GM10847 (cell line): ENCODE measurements around the gene ESCO1.

ENCODE experiments used
- POLR2A ChIP-seq: IDR thresholded peaks from 2 replicates; pipeline ENCODE4 v1.6.1; 2011; ENCODE audit not compliant: insufficient read length; ENCODE audit errors: extremely low read depth

The ESCO1 gene

DNA sequence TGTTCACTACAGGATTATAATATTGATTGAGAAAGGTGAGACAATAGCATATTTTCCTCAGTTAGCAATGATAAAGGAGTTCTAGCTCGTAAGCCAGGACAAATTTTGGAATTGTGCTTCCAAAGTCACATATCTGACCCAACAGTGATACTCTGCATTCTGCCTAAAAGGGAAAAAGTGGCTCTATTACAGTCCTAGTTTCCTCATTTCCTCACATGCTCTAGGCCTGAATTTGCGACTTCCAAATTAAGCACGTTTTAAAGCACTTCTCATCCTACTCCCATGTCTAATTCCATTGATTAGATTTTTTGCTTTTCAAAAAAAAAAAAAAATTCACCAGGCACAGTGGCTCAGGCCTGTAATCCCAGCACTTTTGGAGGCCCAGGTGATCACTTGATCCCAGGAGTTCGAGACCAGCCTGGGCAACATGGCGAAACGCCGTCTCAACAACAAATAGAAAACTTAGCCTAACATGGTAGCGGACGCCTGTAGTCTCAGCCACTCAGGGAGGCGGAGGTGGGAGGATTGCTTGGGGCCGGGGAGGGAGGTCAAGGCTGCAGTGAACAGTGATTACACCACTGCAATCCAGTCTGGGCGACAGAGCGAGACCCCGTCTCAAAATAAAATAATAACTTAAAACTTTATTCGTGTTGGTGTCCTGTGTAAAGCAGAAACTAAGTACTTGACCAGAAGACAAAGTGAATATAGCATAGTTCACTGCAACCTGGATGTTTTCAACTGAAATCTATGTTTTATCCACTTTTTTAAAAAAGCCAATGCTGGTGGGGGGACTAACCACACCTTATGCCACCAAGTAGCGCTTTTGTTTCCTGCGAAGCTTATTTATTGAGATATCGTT lies 1.5 kb downstream of the ESCO1 start:
- TF ChIP-seq POLR2A, result no peak

- TF ChIP-seq POLR2A, result no peak
Observed at GRCh38 chr18:21597620-21598019, 2.9 kb downstream of the ESCO1 start.

GRCh38 chr18:21593540-21594257 lies 6.8 kb downstream of the ESCO1 start:
- no peak for TF ChIP-seq POLR2A

DNA sequence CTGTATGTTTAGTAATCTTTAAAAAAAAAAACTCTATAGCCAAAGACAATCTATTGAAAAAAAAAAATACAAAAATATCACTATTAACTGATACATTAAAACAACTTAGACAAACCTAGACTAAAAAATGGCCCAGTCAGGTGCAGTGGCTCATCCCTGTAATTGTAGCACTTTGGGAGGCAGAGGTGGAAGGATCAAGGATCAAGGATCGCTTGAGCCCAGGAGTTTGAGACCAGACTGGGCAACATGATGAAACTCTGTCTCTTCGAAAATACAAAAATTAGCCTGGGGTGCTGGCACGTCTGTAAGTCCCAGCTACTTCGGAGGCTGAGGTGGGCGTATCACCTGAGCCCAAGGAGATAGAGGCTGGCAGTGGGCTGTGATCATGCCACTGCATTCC lies 16.1 kb downstream of the ESCO1 start:
- TF ChIP-seq POLR2A, result no peak

GRCh38 chr18:21575656-21576055 lies 24.8 kb downstream of the ESCO1 start:
- TF ChIP-seq POLR2A, result no peak

GRCh38 chr18:21571772-21572171 lies 28.7 kb downstream of the ESCO1 start:
- TF ChIP-seq POLR2A, result no peak

DNA sequence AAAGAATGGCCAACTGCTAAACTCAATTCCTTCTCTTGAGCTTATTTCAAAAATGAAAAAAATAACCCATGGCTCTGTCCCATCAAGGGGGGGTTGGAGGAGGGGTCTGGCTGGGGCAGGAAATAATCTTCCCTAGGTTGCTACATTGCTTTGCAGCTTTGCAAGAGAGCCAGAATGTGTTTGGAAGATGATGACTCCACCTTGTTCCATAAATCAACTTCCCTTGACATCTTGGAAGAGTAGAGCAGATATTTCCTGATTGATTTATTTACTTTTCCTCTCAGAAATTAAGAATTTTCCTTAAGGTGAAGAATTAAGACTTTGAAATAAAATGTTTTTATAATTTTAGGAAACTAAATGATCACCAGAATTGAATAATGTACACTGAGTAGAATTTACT lies 41.3 kb downstream of the ESCO1 start:
- TF ChIP-seq POLR2A, result no peak

DNA sequence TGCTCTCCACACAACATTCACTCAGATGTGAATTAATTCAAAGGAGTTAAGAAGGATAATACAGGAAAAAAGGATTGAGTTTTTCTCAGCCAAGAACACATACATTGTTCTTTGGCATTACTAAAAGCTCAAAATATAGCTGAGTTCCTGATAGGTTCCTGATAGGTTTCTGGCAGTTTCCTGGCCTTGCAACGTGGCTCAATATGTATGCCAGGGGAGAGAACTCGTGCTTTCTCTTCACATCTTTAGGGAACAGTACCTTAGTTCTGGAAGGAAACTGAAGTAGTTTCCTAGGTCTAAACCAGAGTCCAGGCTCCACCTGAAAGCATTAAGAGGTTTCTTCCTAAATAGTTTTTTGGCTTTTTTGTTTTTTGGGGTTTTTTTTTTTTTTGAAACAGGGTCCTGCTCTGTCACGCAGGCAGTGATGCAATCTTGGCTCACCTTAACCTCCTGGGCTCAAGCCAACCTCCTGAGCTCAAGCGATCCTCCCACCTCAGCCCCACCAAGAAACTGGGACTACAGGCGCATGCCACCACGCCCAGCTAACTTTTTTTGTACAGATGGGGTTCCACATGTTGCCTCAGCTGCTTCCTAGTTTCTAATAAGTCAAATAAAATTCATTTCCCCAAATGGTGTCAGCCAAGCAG lies 42.8 kb downstream of the ESCO1 start:
- no peak for TF ChIP-seq POLR2A

GRCh38 chr18:21550510-21550970 lies 50.0 kb downstream of the ESCO1 start:
- no peak for TF ChIP-seq POLR2A

GRCh38 chr18:21548647-21549046 lies 51.9 kb downstream of the ESCO1 start:
- no peak for TF ChIP-seq POLR2A

- no peak for TF ChIP-seq POLR2A
Observed at GRCh38 chr18:21546423-21546822, 54.1 kb downstream of the ESCO1 start.

- no peak for TF ChIP-seq POLR2A
Observed at GRCh38 chr18:21538230-21538629, 62.3 kb downstream of the ESCO1 start.

- TF ChIP-seq POLR2A, result no peak
Observed at GRCh38 chr18:21534327-21534726, 66.2 kb downstream of the ESCO1 start.

DNA sequence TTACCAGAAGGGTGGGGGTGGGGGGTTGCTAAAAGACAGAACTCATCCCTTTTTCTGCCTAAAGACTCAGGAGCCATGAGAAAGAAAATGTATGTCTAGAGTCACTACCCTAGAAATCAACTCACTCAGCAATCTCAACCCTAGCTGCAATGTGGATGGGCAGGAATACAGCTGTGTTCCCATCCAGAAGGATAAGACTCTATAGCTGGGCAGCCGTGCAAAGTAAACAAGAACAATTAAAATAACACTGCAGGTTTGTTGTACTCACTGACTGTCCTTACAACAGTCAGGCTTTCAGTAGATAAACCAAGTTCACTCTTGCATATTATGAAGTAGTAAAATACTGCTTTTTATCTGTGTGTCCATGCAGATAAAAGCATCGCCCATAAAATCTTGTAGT lies 74.0 kb downstream of the ESCO1 start:
- TF ChIP-seq POLR2A, result no peak

- no peak for TF ChIP-seq POLR2A
Observed at GRCh38 chr18:21525916-21526315, 74.6 kb downstream of the ESCO1 start.

- TF ChIP-seq POLR2A, result no peak
Observed at GRCh38 chr18:21522530-21522929, 78.0 kb downstream of the ESCO1 start.
